ENCODE measurements around the gene PCNP. TPM values are rescaled to one million over a fixed set of nuclear protein-coding genes. Genes with fewer than 3 reads are reported as not detected.

PCNP gene
- polyA plus RNA-seq, 1 donor from 2014 or later, result 280 TPM

DNA sequence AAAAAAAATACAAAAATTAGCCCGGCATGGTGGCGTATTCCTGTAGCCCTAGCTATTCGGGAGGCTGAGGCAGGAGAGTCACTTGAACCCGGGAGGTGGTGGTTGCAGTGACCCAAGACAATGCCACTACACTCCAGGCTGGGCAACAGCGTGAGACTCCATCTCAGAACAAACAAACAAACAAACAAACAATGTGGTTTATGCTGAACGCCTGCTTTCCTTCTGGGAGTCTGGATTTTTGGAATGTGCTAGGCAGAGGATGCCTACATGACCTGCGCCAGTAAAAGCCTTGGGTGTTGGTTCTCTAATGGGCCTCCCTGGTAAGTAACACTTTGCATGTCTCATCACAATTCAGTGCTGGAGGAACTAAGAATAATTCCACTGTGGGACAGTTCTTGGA, 43.5 kb downstream of the PCNP start:
- Histone ChIP-seq H3K4me2 (ENCODE audit: low read length) (no peak overlapping the region), H3K79me2 (replicated peaks; ENCODE audit: insufficient read depth, low read length) (no peaks in the 10 kb centered on the region), H2AFZ (ENCODE audit: low read depth, low read length) (no peak overlapping the region), H3K27me3 (ENCODE audit: insufficient read depth, low read depth, low read length) (no peaks in the 10 kb centered on the region), H3K27ac (ENCODE audit: low read length) (no peak overlapping the region), H3K36me3 (ENCODE audit: insufficient read depth, low read length) (no peaks in the 10 kb centered on the region), H4K20me1 (ENCODE audit: insufficient read depth) (no peaks in the 10 kb centered on the region), H3K9ac (ENCODE audit: low read length) (no peak overlapping the region), H3F3A (ENCODE audit: insufficient read depth, low read length, poor library complexity, severe bottlenecking) (no peaks in the 10 kb centered on the region), H3K4me3 (ENCODE audit: low read length) (no peak overlapping the region), H3K9me3 (ENCODE audit: low read length) (no peaks in the 10 kb centered on the region), H3K9me2 (ENCODE audit: insufficient read depth, low read length) (no peaks in the 10 kb centered on the region)
- TF ChIP-seq EP300 (conservative IDR thresholded peaks at IDR 0.05; ENCODE audit: poor library complexity, severe bottlenecking) (no peak), TAF1 (IDR thresholded peaks at IDR 0.05; ENCODE audit: low read depth) (no peak), SMC3 (conservative IDR thresholded peaks at IDR 0.05; ENCODE audit: poor library complexity) (no peak), POLR2AphosphoS5 (IDR thresholded peaks at IDR 0.05) (no peak), MXI1 (conservative IDR thresholded peaks at IDR 0.05; ENCODE audit: poor library complexity, severe bottlenecking) (no peak), EZH2 (IDR thresholded peaks at IDR 0.05; ENCODE audit: borderline replicate concordance, insufficient read depth, low read length, poor library complexity, severe bottlenecking) (no peak), RAD21 (conservative IDR thresholded peaks at IDR 0.05) (no peak)
- TF ChIP-seq, protein P1, sequence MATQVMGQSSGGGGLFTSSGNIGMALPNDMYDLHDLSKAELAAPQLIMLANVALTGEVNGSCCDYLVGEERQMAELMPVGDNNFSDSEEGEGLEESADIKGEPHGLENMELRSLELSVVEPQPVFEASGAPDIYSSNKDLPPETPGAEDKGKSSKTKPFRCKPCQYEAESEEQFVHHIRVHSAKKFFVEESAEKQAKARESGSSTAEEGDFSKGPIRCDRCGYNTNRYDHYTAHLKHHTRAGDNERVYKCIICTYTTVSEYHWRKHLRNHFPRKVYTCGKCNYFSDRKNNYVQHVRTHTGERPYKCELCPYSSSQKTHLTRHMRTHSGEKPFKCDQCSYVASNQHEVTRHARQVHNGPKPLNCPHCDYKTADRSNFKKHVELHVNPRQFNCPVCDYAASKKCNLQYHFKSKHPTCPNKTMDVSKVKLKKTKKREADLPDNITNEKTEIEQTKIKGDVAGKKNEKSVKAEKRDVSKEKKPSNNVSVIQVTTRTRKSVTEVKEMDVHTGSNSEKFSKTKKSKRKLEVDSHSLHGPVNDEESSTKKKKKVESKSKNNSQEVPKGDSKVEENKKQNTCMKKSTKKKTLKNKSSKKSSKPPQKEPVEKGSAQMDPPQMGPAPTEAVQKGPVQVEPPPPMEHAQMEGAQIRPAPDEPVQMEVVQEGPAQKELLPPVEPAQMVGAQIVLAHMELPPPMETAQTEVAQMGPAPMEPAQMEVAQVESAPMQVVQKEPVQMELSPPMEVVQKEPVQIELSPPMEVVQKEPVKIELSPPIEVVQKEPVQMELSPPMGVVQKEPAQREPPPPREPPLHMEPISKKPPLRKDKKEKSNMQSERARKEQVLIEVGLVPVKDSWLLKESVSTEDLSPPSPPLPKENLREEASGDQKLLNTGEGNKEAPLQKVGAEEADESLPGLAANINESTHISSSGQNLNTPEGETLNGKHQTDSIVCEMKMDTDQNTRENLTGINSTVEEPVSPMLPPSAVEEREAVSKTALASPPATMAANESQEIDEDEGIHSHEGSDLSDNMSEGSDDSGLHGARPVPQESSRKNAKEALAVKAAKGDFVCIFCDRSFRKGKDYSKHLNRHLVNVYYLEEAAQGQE (IDR thresholded peaks at IDR 0.05; ENCODE audit: borderline replicate concordance), result no peak
- TF ChIP-seq, protein P2, sequence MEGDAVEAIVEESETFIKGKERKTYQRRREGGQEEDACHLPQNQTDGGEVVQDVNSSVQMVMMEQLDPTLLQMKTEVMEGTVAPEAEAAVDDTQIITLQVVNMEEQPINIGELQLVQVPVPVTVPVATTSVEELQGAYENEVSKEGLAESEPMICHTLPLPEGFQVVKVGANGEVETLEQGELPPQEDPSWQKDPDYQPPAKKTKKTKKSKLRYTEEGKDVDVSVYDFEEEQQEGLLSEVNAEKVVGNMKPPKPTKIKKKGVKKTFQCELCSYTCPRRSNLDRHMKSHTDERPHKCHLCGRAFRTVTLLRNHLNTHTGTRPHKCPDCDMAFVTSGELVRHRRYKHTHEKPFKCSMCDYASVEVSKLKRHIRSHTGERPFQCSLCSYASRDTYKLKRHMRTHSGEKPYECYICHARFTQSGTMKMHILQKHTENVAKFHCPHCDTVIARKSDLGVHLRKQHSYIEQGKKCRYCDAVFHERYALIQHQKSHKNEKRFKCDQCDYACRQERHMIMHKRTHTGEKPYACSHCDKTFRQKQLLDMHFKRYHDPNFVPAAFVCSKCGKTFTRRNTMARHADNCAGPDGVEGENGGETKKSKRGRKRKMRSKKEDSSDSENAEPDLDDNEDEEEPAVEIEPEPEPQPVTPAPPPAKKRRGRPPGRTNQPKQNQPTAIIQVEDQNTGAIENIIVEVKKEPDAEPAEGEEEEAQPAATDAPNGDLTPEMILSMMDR (IDR thresholded peaks at IDR 0.05; ENCODE audit: poor library complexity, severe bottlenecking), result no peak

DNA sequence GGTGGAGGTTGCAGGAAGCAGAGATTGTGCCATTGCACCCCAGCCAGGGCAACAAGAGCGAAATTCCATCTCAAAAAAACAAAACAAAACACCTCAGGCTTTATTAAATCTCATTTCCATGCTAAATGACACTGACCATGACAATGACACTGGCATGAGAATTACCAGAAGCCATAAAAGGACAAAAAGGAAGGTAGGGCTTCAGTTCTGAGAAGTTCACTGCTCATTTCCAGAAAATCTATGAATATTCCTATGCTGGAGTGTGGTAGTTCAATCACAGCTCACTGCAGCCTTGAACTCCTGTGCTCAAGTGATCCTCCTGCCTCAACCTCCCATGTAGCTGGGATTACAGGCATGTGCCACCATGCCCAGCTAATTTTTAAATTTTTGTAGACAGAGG, 44.7 kb downstream of the PCNP start:
- TF ChIP-seq EZH2 (IDR thresholded peaks at IDR 0.05; ENCODE audit: borderline replicate concordance, insufficient read depth, low read length, poor library complexity, severe bottlenecking), result no peak
- TF ChIP-seq RAD21 (conservative IDR thresholded peaks at IDR 0.05), result no peak
- TF ChIP-seq, protein P1 (IDR thresholded peaks at IDR 0.05; ENCODE audit: borderline replicate concordance), result no peak
- TF ChIP-seq, protein P2 (IDR thresholded peaks at IDR 0.05; ENCODE audit: poor library complexity, severe bottlenecking), result no peak
- TF ChIP-seq POLR2AphosphoS5 (IDR thresholded peaks at IDR 0.05), result no peak
- TF ChIP-seq SMC3 (conservative IDR thresholded peaks at IDR 0.05; ENCODE audit: poor library complexity), result no peak
- Histone ChIP-seq H3K4me2 (ENCODE audit: low read length) (no peak overlapping the region), H3K9ac (ENCODE audit: low read length) (no peak overlapping the region), H2AFZ (ENCODE audit: low read depth, low read length) (no peak overlapping the region), H3F3A (ENCODE audit: insufficient read depth, low read length, poor library complexity, severe bottlenecking) (no peaks in the 10 kb centered on the region), H3K27ac (ENCODE audit: low read length) (no peak overlapping the region), H3K36me3 (ENCODE audit: insufficient read depth, low read length) (no peaks in the 10 kb centered on the region), H3K79me2 (replicated peaks; ENCODE audit: insufficient read depth, low read length) (no peaks in the 10 kb centered on the region), H3K27me3 (ENCODE audit: insufficient read depth, low read depth, low read length) (no peaks in the 10 kb centered on the region), H3K9me3 (ENCODE audit: low read length) (no peaks in the 10 kb centered on the region), H3K4me3 (ENCODE audit: low read length) (no peak overlapping the region), H4K20me1 (ENCODE audit: insufficient read depth) (no peaks in the 10 kb centered on the region), H3K9me2 (ENCODE audit: insufficient read depth, low read length) (no peaks in the 10 kb centered on the region)
